RCC 7860 (cell line): ENCODE results near the gene KRT86.

ENCODE experiments used
- DNase-seq: peaks from one replicate; pipeline ENCODE4 v3.0.0-alpha.2; 2015; ENCODE audit warnings: low spot score
- FAIRE-seq: peaks from 2 replicates; lab custom pipeline; 2012; peaks lifted over from hg19 to GRCh38; lab: Jason Lieb, UNC

The KRT86 gene

DNA sequence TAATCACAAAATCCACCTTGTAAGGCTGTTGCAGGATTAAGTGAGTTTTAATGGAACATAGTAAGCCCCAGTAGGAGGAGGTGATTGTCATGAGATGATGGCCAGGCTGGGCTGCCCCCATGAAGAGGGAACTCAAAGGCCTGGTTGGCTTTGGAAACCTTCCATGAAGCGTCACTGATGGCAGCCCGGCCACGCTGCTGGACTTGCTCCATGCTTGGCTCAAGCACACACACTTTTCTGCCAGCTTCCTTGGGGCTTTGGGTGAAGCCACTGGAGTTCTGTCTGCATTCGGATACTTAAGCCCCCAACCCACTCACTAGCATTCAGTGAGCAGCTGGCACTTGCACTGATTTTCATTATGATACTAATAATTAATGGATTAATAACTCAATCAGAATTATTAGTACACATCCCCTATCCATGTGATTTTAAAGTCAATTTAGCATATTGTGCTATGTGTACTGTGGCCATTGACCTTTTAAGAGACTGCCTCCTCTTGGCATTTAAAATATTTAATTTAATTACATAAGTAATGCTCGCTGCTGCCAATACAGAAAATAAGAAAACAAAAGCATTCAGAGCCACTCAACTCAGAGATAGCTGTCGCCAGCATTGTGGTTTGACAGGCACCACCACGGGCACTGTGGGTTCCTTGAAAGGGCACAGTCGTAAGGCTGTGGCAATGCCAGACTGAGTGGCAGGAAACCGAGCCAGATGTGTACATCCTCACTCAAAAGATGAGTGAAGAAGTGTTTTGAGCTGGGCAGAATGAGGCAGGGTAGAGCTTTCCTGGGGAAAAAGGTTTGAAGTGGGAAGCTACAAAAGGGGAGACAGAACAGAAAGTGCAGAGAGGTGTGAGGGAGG is 77.0 kb downstream of the KRT86 start:
- FAIRE-seq (no peak), DNase-seq (no peak)

- FAIRE-seq: no peak
- DNase-seq: no peak
Measured at GRCh38 chr12:52352951-52353350, 78.5 kb downstream of the KRT86 start.

DNA sequence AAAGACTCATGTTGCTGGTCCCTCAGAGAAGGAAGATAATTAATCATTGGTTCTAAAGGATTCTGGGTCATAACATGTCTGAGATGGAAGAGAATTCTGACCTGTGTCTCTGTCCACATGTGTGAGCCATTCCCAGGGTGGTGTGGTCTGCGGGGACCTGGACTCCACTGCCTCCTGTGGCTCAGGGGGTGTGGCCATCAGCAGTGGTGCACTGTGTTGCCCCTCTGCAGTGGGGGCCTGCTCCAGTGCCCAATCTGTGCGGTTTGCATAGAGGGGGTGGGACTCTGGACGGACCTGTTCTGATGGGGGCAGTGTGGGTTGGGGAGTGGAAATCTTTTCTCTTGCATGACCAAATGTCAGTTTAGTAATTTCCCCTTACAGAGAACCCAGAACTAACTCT is 79.3 kb downstream of the KRT86 start:
- FAIRE-seq (no peak), DNase-seq (no peak)

- DNase-seq (no peak), FAIRE-seq (no peak)
Measured at GRCh38 chr12:52354200-52354599, 79.8 kb downstream of the KRT86 start.

DNA sequence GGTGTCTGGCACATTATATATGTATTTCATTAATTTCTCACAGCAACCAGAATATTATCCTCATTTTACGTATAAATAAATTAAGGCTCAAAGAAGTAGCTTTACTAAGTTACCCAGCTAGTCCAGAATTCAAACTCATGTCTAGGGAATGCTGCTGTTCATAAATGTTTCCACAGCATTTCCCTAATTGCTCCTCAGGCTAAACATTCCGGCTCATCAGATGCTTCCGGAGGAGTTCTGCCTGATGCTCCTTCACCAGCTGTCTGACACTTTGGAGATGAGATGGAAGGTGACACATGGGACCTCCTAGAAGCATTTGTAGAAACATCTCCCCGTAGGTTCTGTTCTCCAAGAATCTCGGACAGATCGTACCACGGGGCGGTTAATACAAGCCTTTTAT is 80.7 kb downstream of the KRT86 start:
- DNase-seq (no peak), FAIRE-seq (no peak)

GRCh38 chr12:52356031-52356761 is 81.8 kb downstream of the KRT86 start:
- no peak for FAIRE-seq
- DNase-seq: no peak

DNA sequence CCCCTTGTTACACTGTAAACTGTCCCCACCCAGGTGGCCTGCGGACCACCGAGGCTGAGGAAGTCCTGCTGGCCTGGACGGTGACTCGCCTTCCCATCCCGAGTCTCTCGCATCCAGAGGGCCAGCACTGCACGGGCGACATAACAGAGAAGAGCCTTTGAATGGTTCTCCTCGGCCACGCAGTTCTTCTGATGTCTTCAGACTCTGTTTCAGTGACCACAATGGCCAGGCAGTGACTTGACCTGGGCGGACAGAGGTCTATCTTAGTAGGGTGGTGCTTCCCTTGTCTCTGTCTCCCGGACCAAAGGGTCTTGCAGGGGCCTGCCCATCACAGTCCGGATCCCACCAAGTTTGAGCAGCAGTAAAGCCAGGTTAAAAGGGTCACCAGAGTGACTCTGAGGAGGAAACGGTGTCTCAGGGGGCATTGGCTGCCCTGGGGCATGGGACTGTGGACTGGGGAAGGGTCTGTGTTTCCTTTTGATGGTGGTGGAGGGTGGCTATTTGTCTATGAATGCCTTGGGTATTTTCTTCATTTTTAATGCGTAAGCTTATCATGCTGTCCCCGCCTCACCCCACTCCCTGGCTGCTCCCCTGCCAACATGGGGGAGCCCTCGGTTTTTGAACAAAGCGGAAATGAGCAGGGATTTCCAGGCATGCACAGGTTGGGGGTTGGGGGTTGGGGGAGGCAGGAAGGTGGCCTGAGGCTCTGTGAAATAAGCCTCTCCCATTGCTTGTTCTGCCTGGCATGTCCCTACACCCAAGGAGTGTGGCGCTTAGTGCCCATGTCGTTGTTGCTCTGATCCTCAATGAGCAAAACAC is 82.5 kb downstream of the KRT86 start:
- DNase-seq: no peak
- no peak for FAIRE-seq
